HCT116 (cell line): ENCODE measurements around the gene CDK10. TPM values are rescaled to one million over a fixed set of nuclear protein-coding genes. Genes with fewer than 3 reads are reported as not detected.

Experiments
- ATAC-seq: fragments of 200-7000 bp; cut with Tn5 transposase; 2 replicates; pipeline ENCODE4 v1.9.1; 2020; ENCODE audit warnings: mild to moderate bottlenecking, moderate library complexity
- BruUV-seq: library from RNA; stranded (reverse); fragments of 400-500 nt; replicated peaks from 2 replicates; lab custom pipeline; 2021; lab: Mats Ljungman, UMichigan
- CTCF ChIA-PET: fragments of 300-600 bp; sonication (Branson Sonifier 250); formaldehyde crosslinking; loops from one replicate; lab custom pipeline; 2021; ENCODE audit warnings: antibody characterized with exemption; lab: Charles Lee
- POLR2A ChIA-PET: fragments of 300-600, 350-600 bp; sonication (Branson Sonifier 250); formaldehyde crosslinking; loops from one replicate; lab custom pipeline; 2021; ENCODE audit warnings: antibody characterized with exemption; lab: Charles Lee
- RAD21 ChIA-PET, 2 experiments: fragments of 300-600 bp; sonication (Branson Sonifier 250); formaldehyde crosslinking; loops; one replicate each; lab custom pipeline; 2023; ENCODE audit warnings: low total read pairs in 2 of 2; ENCODE audit not compliant: uncharacterized antibody in 2 of 2, unreplicated experiment in 2 of 2, low non-redundant PET in 1 of 2; lab: Charles Lee
- DNase-seq: peaks from one replicate; pipeline ENCODE4 v3.0.0-alpha.2; 2010; ENCODE audit warnings: low read depth, low spot score
- H2AFZ ChIP-seq: fragments of 200-600 bp; shearing (Covaris generic), sonication (generic); 2 replicates; pipeline ENCODE4 v1.6.1; 2017; ENCODE audit warnings: low read depth, mixed run types, mixed read lengths, antibody characterized with exemption, low read length; ENCODE audit not compliant: poor library complexity, severe bottlenecking
- H3K27ac ChIP-seq: 2 replicates; pipeline ENCODE4 v1.5.1; 2012; ENCODE audit warnings: low read depth, low read length
- H3K27me3 ChIP-seq: fragments of 200-600 bp; sonication (generic); 2 replicates; pipeline ENCODE4 v1.6.1; 2016; ENCODE audit warnings: mixed run types, low read length, mixed read lengths; ENCODE audit not compliant: insufficient read depth
- H3K36me3 ChIP-seq, 2 experiments: fragments of 200-500 bp in 1 of 2; fragments of 200-600 bp in 1 of 2; sonication (Bioruptor generic) in 1 of 2; sonication (generic) in 1 of 2; 2 replicates each; pipeline versions ENCODE4 v1.5.1 to v1.6.1; 2014 to 2016; ENCODE audit warnings: low read length in 2 of 2, inconsistent platforms in 1 of 2, mixed read lengths in 1 of 2, mixed run types in 1 of 2; ENCODE audit not compliant: insufficient read depth in 2 of 2, control insufficient read depth in 1 of 2
- H3K4me1 ChIP-seq, 2 experiments: fragments of 200-600 bp in 1 of 2; sonication (generic) in 1 of 2; 2 replicates each; pipeline versions ENCODE4 v1.5.1 to v1.6.1; 2012 to 2017; ENCODE audit warnings: low read length in 2 of 2, inconsistent platforms in 1 of 2, mild to moderate bottlenecking in 1 of 2, mixed read lengths in 1 of 2, mixed run types in 1 of 2, moderate library complexity in 1 of 2; ENCODE audit not compliant: insufficient read depth in 2 of 2, control insufficient read depth in 1 of 2
- H3K4me2 ChIP-seq: fragments of 200-600 bp; sonication (generic); 2 replicates; pipeline ENCODE4 v1.6.1; 2017; ENCODE audit warnings: mixed run types, low read length, mixed read lengths
- H3K4me3 ChIP-seq, 2 experiments: fragments of 200-600 bp in 1 of 2; sonication (generic) in 1 of 2; replicated peaks in 1 of 2; 2 replicates each; pipeline ENCODE4 v1.5.1; 2011 to 2016; ENCODE audit warnings: low read length in 2 of 2, control low read depth in 1 of 2, low read depth in 1 of 2, mild to moderate bottlenecking in 1 of 2, mixed read lengths in 1 of 2, mixed run types in 1 of 2
- H3K79me2 ChIP-seq: fragments of 200-600 bp; sonication (generic); 2 replicates; pipeline ENCODE4 v1.6.1; 2017; ENCODE audit warnings: mild to moderate bottlenecking, mixed run types, low read length, moderate library complexity, mixed read lengths; ENCODE audit not compliant: insufficient read depth
- H3K9ac ChIP-seq: fragments of 200-600 bp; sonication (generic); 2 replicates; pipeline ENCODE4 v1.6.1; 2016; ENCODE audit warnings: low read length, mixed read lengths
- H3K9me2 ChIP-seq: fragments of 200-600 bp; sonication (generic), shearing (Covaris generic); 2 replicates; pipeline ENCODE4 v1.6.1; 2017; ENCODE audit warnings: mixed run types, mild to moderate bottlenecking, moderate library complexity; ENCODE audit not compliant: insufficient read depth
- H3K9me3 ChIP-seq, 2 experiments: fragments of 200-500 bp in 1 of 2; fragments of 200-600 bp in 1 of 2; sonication (Bioruptor generic) in 1 of 2; sonication (generic) in 1 of 2; 2 replicates each; pipeline ENCODE4 v1.6.1; 2014 to 2017; ENCODE audit warnings: low read length in 2 of 2, mixed read lengths in 2 of 2, inconsistent platforms in 1 of 2, low read depth in 1 of 2, mild to moderate bottlenecking in 1 of 2, mixed run types in 1 of 2, moderate library complexity in 1 of 2; ENCODE audit not compliant: control insufficient read depth in 1 of 2, insufficient read depth in 1 of 2
- H4K20me1 ChIP-seq: fragments of 200-600 bp; sonication (generic), shearing (Covaris generic); 2 replicates; pipeline ENCODE4 v1.6.1; 2017; ENCODE audit warnings: mixed run types, mild to moderate bottlenecking, moderate library complexity; ENCODE audit not compliant: insufficient read depth
- ATF3 ChIP-seq: IDR thresholded peaks from 2 replicates; pipeline ENCODE4 v1.6.1; 2012
- CEBPB ChIP-seq: IDR thresholded peaks from 2 replicates; pipeline ENCODE4 v1.6.1; 2012; ENCODE audit warnings: low read depth
- EZH2 ChIP-seq: fragments of 200-600 bp; sonication (generic); IDR thresholded peaks from 2 replicates; pipeline ENCODE4 v1.6.1; 2017; ENCODE audit warnings: antibody characterized with exemption, mixed run types
- EZH2phosphoT487 ChIP-seq: fragments of 200-600 bp; IDR thresholded peaks from 2 replicates; pipeline ENCODE4 v1.6.1; 2018; ENCODE audit warnings: antibody characterized with exemption, borderline replicate concordance
- JUND ChIP-seq: IDR thresholded peaks from 2 replicates; pipeline ENCODE4 v1.6.1; 2012
- MAX ChIP-seq: IDR thresholded peaks from 2 replicates; pipeline ENCODE4 v1.6.1; 2012
- POLR2A ChIP-seq: IDR thresholded peaks from 2 replicates; pipeline ENCODE4 v1.7.0; 2011; ENCODE audit warnings: borderline replicate concordance; ENCODE audit not compliant: insufficient read depth, insufficient read length; ENCODE audit errors: extremely low read depth
- POLR2AphosphoS5 ChIP-seq: IDR thresholded peaks from 2 replicates; pipeline ENCODE4 v1.6.1; 2011; ENCODE audit warnings: mild to moderate bottlenecking, low read depth, low read length, moderate library complexity
- RAD21 ChIP-seq: IDR thresholded peaks from 2 replicates; pipeline ENCODE4 v1.6.1; 2012; ENCODE audit warnings: low read depth, mild to moderate bottlenecking
- REST ChIP-seq: IDR thresholded peaks from 2 replicates; pipeline ENCODE4 v1.6.1; 2012; ENCODE audit warnings: low read depth
- SP1 ChIP-seq: IDR thresholded peaks from 2 replicates; pipeline ENCODE4 v1.6.1; 2012; ENCODE audit warnings: low read depth
- TCF7L2 ChIP-seq: IDR thresholded peaks from 2 replicates; pipeline ENCODE4 v1.7.0; 2011; ENCODE audit warnings: borderline replicate concordance, inconsistent platforms; ENCODE audit not compliant: insufficient read depth, insufficient read length; ENCODE audit errors: extremely low read depth
- YY1 ChIP-seq: IDR thresholded peaks from 2 replicates; pipeline ENCODE4 v1.6.1; 2011; ENCODE audit warnings: low read length, low read depth, moderate library complexity, mild to moderate bottlenecking; ENCODE audit not compliant: insufficient replicate concordance; ENCODE audit errors: extremely low read depth
- ZFX ChIP-seq: fragments of 450-650 bp; IDR thresholded peaks from 2 replicates; pipeline ENCODE4 v1.6.1; 2017
- intact Hi-C: fragments of 100-400 bp; cut with micrococcal nuclease; formaldehyde crosslinking; loops from 2 replicates; pipeline ENCODE4 v1.10.0; 2022
- total RNA-seq: library from RNA; stranded (reverse); gene quantifications from one replicate; pipeline ENCODE4 v1.2.1, GENCODE V29; 2021; ENCODE audit not compliant: unreplicated experiment

The CDK10 gene
- total RNA-seq, 1 experiment from 2014 or later: 165 TPM

- no peak for TF ChIP-seq MAX
- peak; percentile 72 for TF ChIP-seq POLR2A
- TF ChIP-seq POLR2AphosphoS5: peak; percentile 88
- TF ChIP-seq TCF7L2: peak; percentile 9
- TF ChIP-seq ZFX: no peak; the same call in none of the 2 replicates
- no peak for TF ChIP-seq SP1
- TF ChIP-seq EZH2phosphoT487: no peak
Observed at GRCh38 chr16:89720813-89721545, 34.5 kb downstream of the CDK10 start, which contains the start of the genes VPS9D1 and ZNF276 (continued).

GRCh38 chr16:89721546-89722391, 35.3 kb downstream of the CDK10 start:
- peak; percentile 32 for ATAC-seq

More at GRCh38 chr16:89721546-89722391, 35.3 kb downstream of the CDK10 start:
- Histone ChIP-seq H4K20me1 (peaks cover 3% of the 10 kb centered on the region; the same call in 1 of the 2 replicates), H3K27me3 (no peaks in the 10 kb centered on the region), H3K79me2 (peaks cover 29% of the 10 kb centered on the region; the same call in 1 of the 2 replicates), H3K9me2 (no peaks in the 10 kb centered on the region), H3K4me2 (peak overlapping the region; percentile 86), H3K27ac (peak overlapping the region; percentile 97), H3K9me3 (no peaks in the 10 kb centered on the region), H2AFZ (no peak overlapping the region), H3K9ac (peak overlapping the region; percentile 78), H3K4me1 (peaks cover 28 to 50% of the 10 kb centered on the region in 2 experiments), H3K36me3 (peaks cover 15 to 23% of the 10 kb centered on the region in 2 experiments; a peak in 3 of 4 replicates), H3K4me3 (peak overlapping the region; percentile 70 to 88)
- DNase-seq: no peak
- TF ChIP-seq ATF3: no peak
- no peak for TF ChIP-seq RAD21
- TF ChIP-seq JUND: no peak
- no peak for TF ChIP-seq EZH2phosphoT487
- TF ChIP-seq YY1: no peak
- TF ChIP-seq MAX: no peak
- TF ChIP-seq CEBPB: no peak
- peak; percentile 76; the same call in 1 of the 2 replicates for TF ChIP-seq ZFX
- no peak for TF ChIP-seq EZH2
- no peak for TF ChIP-seq REST
- peak; percentile 1; the same call in 1 of the 2 replicates for TF ChIP-seq POLR2AphosphoS5
- intact Hi-C loops: loop anchor here (2.0 kb wide), 1 partner anchor 95 kb away; the partner anchor contains the start of gene FANCA
- CTCF ChIA-PET: interaction anchor here (1.3 kb wide), 1 partner anchor 16 kb away, joined by 4 read pairs; no protein-coding TSS in a partner anchor
- BruUV-seq: no TSS peak
- POLR2A ChIA-PET: no interaction called here
- RAD21 ChIA-PET: no interaction called here
